Measurements from ENCODE around the gene PCDHB15. TPM values are rescaled to one million over a fixed set of nuclear protein-coding genes. Genes with fewer than 3 reads are reported as not detected.
"Not testable (repeated sequence)": the region's sequence is repeated elsewhere in the genome, so short reads cannot be mapped to it uniquely, and the experiment has no call there.

PCDHB15 gene
- polyA plus RNA-seq, 12 donors, result 5.8 to 12.3 (median 6.8) TPM; not detected in 1

DNA sequence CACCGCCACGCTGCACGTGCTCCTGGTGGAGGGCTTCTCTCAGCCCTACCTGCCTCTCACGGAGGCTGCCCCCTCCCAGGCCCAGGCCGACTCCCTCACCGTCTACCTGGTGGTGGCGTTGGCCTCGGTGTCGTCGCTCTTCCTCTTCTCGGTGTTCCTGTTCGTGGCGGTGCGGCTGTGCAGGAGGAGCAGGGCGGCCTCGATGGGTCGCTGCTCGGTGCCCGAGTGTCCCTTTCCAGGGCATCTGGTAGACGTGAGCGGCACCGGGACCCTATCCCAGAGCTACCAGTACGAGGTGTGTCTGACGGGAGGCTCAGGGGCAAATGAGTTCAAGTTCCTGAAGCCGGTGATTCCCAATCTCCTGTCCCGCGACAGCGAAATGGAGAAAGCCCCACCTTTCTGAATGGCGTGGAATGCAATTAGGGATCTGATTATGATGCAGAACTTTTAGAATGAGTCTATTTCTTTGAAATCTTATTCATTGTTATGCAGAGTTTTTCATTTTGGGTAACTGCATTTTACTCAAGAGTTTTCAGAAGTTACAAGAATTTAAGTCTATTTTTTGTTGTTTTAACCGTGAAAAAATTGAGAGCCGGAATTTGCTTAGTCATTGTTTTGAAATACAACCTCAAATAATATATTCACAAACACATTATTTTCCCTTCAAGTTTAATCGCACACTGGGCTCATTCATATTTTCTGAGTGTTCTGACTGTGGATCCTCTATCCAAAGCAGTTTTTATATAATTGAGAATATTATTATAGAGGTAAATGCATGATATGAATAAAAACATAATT lies 8.5 kb upstream of the PCDHB15 start:
- DNase-seq, result no peak

DNA sequence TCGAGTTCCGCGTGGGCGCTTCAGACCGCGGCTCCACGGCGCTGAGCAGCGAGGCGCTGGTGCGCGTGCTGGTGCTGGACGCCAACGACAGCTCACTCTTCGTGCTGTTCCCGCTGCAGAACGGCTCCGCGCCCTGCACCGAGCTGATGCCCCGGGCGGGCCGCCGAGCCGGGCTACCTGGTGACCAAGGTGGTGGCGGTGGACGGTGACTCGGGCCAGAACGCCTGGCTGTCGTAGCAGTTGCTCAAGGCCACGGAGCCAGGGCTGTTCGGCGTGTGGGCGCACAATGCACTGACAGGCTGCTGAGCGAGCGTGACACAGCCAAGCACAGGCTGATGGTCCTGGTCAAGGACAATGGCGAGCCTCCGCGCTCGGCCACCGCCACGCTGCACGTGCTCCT lies 3.7 kb upstream of the PCDHB15 start:
- no peak for DNase-seq

DNA sequence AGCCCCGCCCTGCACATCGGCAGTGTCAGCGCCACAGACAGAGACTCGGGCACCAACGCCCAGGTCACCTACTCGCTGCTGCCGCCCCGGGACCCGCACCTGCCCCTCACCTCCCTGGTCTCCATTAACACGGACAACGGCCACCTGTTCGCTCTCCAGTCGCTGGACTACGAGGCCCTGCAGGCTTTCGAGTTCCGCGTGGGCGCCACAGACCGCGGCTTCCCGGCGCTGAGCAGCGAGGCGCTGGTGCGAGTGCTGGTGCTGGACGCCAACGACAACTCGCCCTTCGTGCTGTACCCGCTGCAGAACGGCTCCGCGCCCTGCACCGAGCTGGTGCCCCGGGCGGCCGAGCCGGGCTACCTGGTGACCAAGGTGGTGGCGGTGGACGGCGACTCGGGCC lies 1.8 kb downstream of the PCDHB15 start:
- not testable (repeated sequence) for DNase-seq

DNA sequence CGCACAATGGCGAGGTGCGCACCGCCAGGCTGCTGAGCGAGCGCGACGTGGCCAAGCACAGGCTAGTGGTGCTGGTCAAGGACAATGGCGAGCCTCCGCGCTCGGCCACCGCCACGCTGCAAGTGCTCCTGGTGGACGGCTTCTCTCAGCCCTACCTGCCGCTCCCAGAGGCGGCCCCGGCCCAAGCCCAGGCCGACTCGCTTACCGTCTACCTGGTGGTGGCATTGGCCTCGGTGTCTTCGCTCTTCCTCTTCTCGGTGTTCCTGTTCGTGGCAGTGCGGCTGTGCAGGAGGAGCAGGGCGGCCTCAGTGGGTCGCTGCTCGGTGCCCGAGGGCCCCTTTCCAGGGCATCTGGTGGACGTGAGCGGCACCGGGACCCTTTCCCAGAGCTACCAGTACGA lies 2.2 kb downstream of the PCDHB15 start:
- not testable (repeated sequence) for DNase-seq

DNA sequence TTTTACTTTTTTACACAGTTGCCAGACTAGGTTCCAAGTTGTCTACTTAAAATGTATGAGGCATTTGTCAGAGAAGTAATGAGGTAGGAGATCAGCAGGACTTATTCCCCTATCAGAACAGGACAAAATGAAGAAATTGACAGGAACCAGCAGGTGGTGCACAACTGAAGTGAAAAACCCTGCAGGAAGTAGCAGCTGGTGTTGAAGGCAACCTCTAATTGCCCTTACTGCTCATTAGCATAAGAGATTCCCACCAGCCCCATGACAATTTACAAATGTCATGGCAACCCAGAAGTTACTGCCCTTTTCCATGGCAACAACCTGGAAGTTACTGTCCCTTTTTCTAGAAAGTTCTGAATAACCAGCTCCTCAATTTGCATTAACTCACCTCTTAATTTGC lies 5.4 kb downstream of the PCDHB15 start:
- DNase-seq, result no peak

DNA sequence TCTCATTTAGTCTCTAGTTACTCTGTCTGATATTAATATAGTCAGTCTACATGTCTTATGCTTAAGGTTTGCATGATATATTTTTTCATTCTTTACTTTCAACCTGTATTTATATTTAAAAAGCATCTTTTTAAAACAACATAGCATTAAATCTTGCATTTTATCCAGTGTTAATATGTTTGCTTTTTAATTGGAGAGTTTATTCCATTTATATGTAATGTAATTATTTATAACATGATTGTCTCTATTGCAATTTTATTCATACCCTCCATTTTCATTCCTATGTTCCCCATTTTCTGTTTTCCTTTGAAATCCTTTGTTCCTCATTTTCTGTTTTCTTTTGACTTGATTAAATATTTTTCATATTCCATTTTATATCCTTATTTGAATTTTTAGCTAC lies 13.3 kb downstream of the PCDHB15 start:
- no peak for DNase-seq

DNA sequence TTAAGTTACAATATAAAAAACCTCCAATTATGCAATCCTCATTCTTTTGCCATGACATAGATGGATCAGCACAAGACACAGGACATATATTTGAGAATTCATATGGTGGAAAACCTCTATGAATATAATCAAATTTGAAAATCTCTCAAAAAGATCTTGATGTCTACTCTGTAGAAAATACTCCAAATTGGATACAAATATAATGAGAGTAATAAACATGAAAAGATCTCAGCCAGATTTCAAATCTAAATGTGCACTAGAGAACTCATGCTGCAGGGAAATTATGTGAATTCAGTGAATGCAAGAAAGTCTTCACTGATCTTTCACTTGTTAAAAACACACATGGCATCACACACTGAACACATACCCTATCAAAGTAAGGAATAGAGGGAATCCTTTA lies 13.8 kb downstream of the PCDHB15 start:
- no peak for DNase-seq

DNA sequence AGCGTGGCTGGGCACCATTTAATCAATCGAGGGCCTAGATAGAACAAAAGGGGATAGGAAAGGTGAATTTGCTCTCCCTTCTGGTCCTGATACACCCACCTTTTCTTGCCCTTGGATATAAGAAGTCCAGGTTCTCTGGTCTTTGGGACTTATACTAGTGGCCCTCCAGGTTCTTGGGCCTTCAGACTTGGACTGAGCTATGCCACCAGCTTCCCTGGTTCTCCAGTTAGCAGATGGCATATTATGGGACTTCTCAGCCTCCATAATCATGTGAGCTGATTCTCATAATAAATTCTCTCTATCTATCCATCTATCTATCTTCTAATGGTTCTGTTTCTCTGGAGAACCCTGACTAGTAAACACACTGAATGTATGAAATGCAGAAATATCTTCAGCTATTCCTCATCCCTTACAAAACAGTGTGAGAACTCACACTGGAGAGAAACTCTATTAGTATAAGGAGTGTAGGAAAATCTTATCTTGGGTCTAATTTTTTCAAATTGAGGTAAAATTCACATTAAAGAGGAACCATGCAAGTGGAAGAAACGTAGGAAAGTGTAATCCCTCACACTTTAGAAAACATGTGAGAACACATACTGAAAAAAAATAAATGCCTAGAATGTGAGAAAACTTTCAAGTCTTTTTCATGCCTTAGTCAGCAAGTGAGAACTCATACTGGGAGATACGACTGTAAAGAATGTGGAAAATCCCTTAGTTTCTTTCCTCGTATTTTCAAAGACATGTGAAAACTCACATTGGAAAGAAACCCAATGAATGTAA lies 15.5 kb downstream of the PCDHB15 start:
- no peak for DNase-seq

DNA sequence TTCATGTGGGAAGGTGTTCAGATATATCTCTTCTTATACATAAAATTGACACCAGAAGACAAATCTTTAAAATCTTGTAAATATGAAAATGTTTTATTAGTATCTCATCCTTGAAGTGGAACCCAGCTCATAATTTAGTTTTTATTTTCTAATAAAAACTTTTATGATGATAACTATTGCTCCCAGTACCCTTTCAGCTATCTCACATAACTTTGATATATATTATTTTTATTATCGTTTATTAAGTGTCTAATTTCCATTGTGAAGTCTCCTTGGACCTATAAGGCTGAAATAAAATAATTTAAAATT lies 16.0 kb downstream of the PCDHB15 start:
- no peak for DNase-seq

DNA sequence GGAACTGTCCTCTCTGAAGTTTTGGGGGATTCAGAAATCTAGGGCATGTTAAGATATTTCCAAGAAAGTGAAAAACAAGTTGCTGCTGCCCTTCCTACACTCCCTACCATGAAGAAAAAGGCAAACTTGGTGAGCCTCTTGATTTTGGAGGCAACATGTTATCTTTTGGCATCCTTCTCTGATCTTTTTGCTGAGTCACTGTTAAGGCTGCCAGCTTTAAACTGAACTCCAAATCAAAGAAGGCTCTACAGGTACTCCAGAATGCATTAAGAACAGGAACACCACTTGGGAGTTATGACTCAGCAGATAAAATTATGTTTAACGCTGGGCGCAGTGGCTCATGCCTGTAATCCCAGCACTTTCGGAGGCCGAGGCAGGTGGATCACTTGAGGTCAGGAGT lies 24.0 kb downstream of the PCDHB15 start:
- no peak for DNase-seq

DNA sequence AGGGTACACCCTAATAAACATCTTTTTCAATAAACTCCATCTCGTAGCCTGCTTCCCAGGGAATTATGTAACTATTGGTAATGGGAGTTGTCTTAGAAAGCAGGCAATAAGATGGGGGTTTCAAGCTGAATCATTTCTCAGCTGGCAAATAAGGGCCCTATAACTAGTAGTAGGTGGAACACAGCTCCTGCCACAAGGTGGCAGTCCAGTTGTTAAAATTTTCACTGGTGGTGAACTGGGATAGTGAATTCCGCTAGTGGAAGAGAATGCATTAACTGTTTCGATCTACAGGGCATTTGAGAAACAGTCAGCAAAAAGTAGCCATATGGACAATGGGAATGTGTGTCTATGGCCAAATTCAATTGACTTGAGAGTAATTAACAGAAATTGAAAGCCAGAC lies 27.7 kb downstream of the PCDHB15 start:
- no peak for DNase-seq

DNA sequence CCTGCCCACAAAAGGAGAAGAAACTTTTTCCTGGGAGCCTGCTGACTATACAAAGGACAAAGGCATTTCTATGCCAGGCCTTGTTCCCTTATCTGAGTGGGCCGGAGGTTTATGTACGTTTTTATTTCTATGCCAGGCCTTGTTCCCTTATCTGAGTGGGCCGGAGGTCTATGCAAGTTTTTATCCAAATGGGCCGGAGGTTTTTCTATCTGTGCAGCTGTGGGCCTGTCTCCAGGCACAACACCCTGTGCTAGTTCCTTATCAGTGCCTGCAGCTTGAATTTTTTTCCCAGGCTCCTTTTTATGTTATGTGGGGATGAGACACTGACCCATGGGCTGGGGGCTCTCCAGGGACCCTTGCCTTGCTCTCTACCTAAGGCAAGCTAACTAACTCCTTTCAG lies 53.2 kb downstream of the PCDHB15 start:
- DNase-seq, result no peak

Other genes starting within 250 kb of the PCDHB15 start
- gene PCDHB1, start 194.0 kb upstream of the PCDHB15 start, polyA plus RNA-seq (ENCODE audit: insufficient read length in 12 of 12), result under 1 TPM in 10 of 12 donors, not detected in 2; 0.05 to 0.23 (median 0.11) TPM
- gene PCDHB2, start 150.8 kb upstream of the PCDHB15 start, polyA plus RNA-seq (ENCODE audit: insufficient read length in 12 of 12), result 1 to 10 TPM in 11 of 12 donors, not detected in 1; 2.9 to 5.8 (median 4.2) TPM
- gene PCDHB3, start 144.9 kb upstream of the PCDHB15 start, polyA plus RNA-seq (ENCODE audit: insufficient read length in 12 of 12), result 1 to 10 TPM in 10 of 12 donors, not detected in 2; 1.4 to 2.4 (median 2.1) TPM
- 1 to 10 TPM in 10 of 12 donors, not detected in 2; 2.6 to 4.6 (median 3.2) TPM for gene PCDHB4, start 123.6 kb upstream of the PCDHB15 start, polyA plus RNA-seq (ENCODE audit: insufficient read length in 12 of 12)
- gene PCDHB5, start 110.2 kb upstream of the PCDHB15 start, polyA plus RNA-seq (ENCODE audit: insufficient read length in 12 of 12), result 1 to 10 TPM in 11 of 12 donors, not detected in 1; 3.1 to 5.1 (median 3.9) TPM
- 1 to 10 TPM in 11 of 12 donors, not detected in 1; 1.6 to 3.8 (median 1.9) TPM for gene PCDHB6, start 95.3 kb upstream of the PCDHB15 start, polyA plus RNA-seq (ENCODE audit: insufficient read length in 12 of 12)
- 1 to 10 TPM in 11 of 12 donors, not detected in 1; 1.8 to 3.3 (median 2.4) TPM for gene PCDHB7, start 72.8 kb upstream of the PCDHB15 start, polyA plus RNA-seq (ENCODE audit: insufficient read length in 12 of 12)
- 1 to 10 TPM in 6 of 12 donors, under 1 TPM in 4, not detected in 2; 0.44 to 1.6 (median 1.2) TPM for gene PCDHB8, start 67.6 kb upstream of the PCDHB15 start, polyA plus RNA-seq (ENCODE audit: insufficient read length in 12 of 12)
- gene PCDHB16, start 63.0 kb upstream of the PCDHB15 start, polyA plus RNA-seq (ENCODE audit: insufficient read length in 12 of 12), result 1 to 10 TPM in 11 of 12 donors, not detected in 1; 2.8 to 6.3 (median 3.9) TPM
- gene PCDHB9, start 58.2 kb upstream of the PCDHB15 start, polyA plus RNA-seq (ENCODE audit: insufficient read length in 12 of 12), result 1 to 10 TPM in 10 of 12 donors, not detected in 2; 1.4 to 4.6 (median 2.3) TPM
- 1 to 10 TPM in 10 of 12 donors, not detected in 2; 3.2 to 5.7 (median 4.8) TPM for gene PCDHB10, start 53.0 kb upstream of the PCDHB15 start, polyA plus RNA-seq (ENCODE audit: insufficient read length in 12 of 12)
- gene PCDHB11, start 45.8 kb upstream of the PCDHB15 start, polyA plus RNA-seq (ENCODE audit: insufficient read length in 12 of 12), result 1 to 10 TPM in 11 of 12 donors, not detected in 1; 1.6 to 3.4 (median 2.5) TPM
- 1 to 10 TPM in 11 of 12 donors, not detected in 1; 1.9 to 3.8 (median 2.8) TPM for gene PCDHB12, start 36.7 kb upstream of the PCDHB15 start, polyA plus RNA-seq (ENCODE audit: insufficient read length in 12 of 12)
- 1 to 10 TPM in 11 of 12 donors, not detected in 1; 2.2 to 4.3 (median 3.0) TPM for gene PCDHB13, start 31.5 kb upstream of the PCDHB15 start, polyA plus RNA-seq (ENCODE audit: insufficient read length in 12 of 12)
- 1 to 10 TPM in 11 of 12 donors, not detected in 1; 5.4 to 9.6 (median 7.0) TPM for gene PCDHB14, start 22.1 kb upstream of the PCDHB15 start, polyA plus RNA-seq (ENCODE audit: insufficient read length in 12 of 12)
- gene SLC25A2, start 58.7 kb downstream of the PCDHB15 start, polyA plus RNA-seq (ENCODE audit: insufficient read length in 12 of 12), result not detected
- gene TAF7, start 75.4 kb downstream of the PCDHB15 start, polyA plus RNA-seq (ENCODE audit: insufficient read length in 12 of 12), result 100 to 1,000 TPM in 2 of 12 donors, 10 to 100 TPM in 9, not detected in 1; 77.9 to 106 (median 91.7) TPM
- gene PCDHGA1, start 85.1 kb downstream of the PCDHB15 start, polyA plus RNA-seq (ENCODE audit: insufficient read length in 12 of 12), result under 1 TPM in 10 of 12 donors, not detected in 2; 0.44 to 0.86 (median 0.56) TPM
- 1 to 10 TPM in 11 of 12 donors, not detected in 1; 1.6 to 5.9 (median 2.5) TPM for gene PCDHGA2, start 93.4 kb downstream of the PCDHB15 start, polyA plus RNA-seq (ENCODE audit: insufficient read length in 12 of 12)
- gene PCDHGA3, start 98.4 kb downstream of the PCDHB15 start, polyA plus RNA-seq (ENCODE audit: insufficient read length in 12 of 12), result 1 to 10 TPM in 10 of 12 donors, not detected in 2; 1.2 to 1.8 (median 1.4) TPM
- 1 to 10 TPM in 1 of 12 donors, under 1 TPM in 9, not detected in 2; 0.32 to 1.0 (median 0.65) TPM for gene PCDHGB1, start 104.7 kb downstream of the PCDHB15 start, polyA plus RNA-seq (ENCODE audit: insufficient read length in 12 of 12)
- gene PCDHGA4, start 109.6 kb downstream of the PCDHB15 start, polyA plus RNA-seq (ENCODE audit: insufficient read length in 12 of 12), result 1 to 10 TPM in 9 of 12 donors, under 1 TPM in 1, not detected in 2; 0.93 to 1.9 (median 1.5) TPM
- 1 to 10 TPM in 10 of 12 donors, not detected in 2; 1.8 to 3.0 (median 2.1) TPM for gene PCDHGB2, start 114.6 kb downstream of the PCDHB15 start, polyA plus RNA-seq (ENCODE audit: insufficient read length in 12 of 12)
- gene PCDHGA5, start 118.8 kb downstream of the PCDHB15 start, polyA plus RNA-seq (ENCODE audit: insufficient read length in 12 of 12), result 1 to 10 TPM in 10 of 12 donors, not detected in 2; 2.1 to 3.4 (median 2.7) TPM
- 1 to 10 TPM in 8 of 12 donors, under 1 TPM in 2, not detected in 2; 0.94 to 2.0 (median 1.3) TPM for gene PCDHGB3, start 124.8 kb downstream of the PCDHB15 start, polyA plus RNA-seq (ENCODE audit: insufficient read length in 12 of 12)
- gene PCDHGA6, start 128.5 kb downstream of the PCDHB15 start, polyA plus RNA-seq (ENCODE audit: insufficient read length in 12 of 12), result 1 to 10 TPM in 10 of 12 donors, not detected in 2; 2.5 to 5.4 (median 3.5) TPM
- 1 to 10 TPM in 10 of 12 donors, not detected in 2; 1.1 to 2.0 (median 1.6) TPM for gene PCDHGA7, start 137.3 kb downstream of the PCDHB15 start, polyA plus RNA-seq (ENCODE audit: insufficient read length in 12 of 12)
- 1 to 10 TPM in 11 of 12 donors, not detected in 1; 1.9 to 3.5 (median 2.3) TPM for gene PCDHGB4, start 142.3 kb downstream of the PCDHB15 start, polyA plus RNA-seq (ENCODE audit: insufficient read length in 12 of 12)
- 1 to 10 TPM in 1 of 12 donors, under 1 TPM in 9, not detected in 2; 0.34 to 1.1 (median 0.66) TPM for gene PCDHGA8, start 147.2 kb downstream of the PCDHB15 start, polyA plus RNA-seq (ENCODE audit: insufficient read length in 12 of 12)
- gene PCDHGB5, start 152.6 kb downstream of the PCDHB15 start, polyA plus RNA-seq (ENCODE audit: insufficient read length in 12 of 12), result 1 to 10 TPM in 11 of 12 donors, not detected in 1; 2.7 to 7.7 (median 4.0) TPM
- gene PCDHGA9, start 157.4 kb downstream of the PCDHB15 start, polyA plus RNA-seq (ENCODE audit: insufficient read length in 12 of 12), result 1 to 10 TPM in 11 of 12 donors, not detected in 1; 2.8 to 5.2 (median 4.2) TPM
- 1 to 10 TPM in 11 of 12 donors, not detected in 1; 2.8 to 7.7 (median 4.3) TPM for gene PCDHGB6, start 162.6 kb downstream of the PCDHB15 start, polyA plus RNA-seq (ENCODE audit: insufficient read length in 12 of 12)
- gene PCDHGA10, start 167.6 kb downstream of the PCDHB15 start, polyA plus RNA-seq (ENCODE audit: insufficient read length in 12 of 12), result 1 to 10 TPM in 11 of 12 donors, not detected in 1; 1.3 to 3.4 (median 1.8) TPM
- gene PCDHGB7, start 172.3 kb downstream of the PCDHB15 start, polyA plus RNA-seq (ENCODE audit: insufficient read length in 12 of 12), result 10 to 100 TPM in 3 of 12 donors, 1 to 10 TPM in 8, not detected in 1; 6.5 to 14.7 (median 8.6) TPM
- gene PCDHGA11, start 175.7 kb downstream of the PCDHB15 start, polyA plus RNA-seq (ENCODE audit: insufficient read length in 12 of 12), result 1 to 10 TPM in 10 of 12 donors, not detected in 2; 2.6 to 5.1 (median 3.4) TPM
- gene PCDHGA12, start 185.1 kb downstream of the PCDHB15 start, polyA plus RNA-seq (ENCODE audit: insufficient read length in 12 of 12), result 1 to 10 TPM in 10 of 12 donors, not detected in 2; 1.2 to 4.6 (median 2.1) TPM
- 100 to 1,000 TPM in 7 of 12 donors, 10 to 100 TPM in 4, not detected in 1; 86.1 to 193 (median 119) TPM for gene PCDHGC3, start 230.6 kb downstream of the PCDHB15 start, polyA plus RNA-seq (ENCODE audit: insufficient read length in 12 of 12)
- 1 to 10 TPM in 9 of 12 donors, under 1 TPM in 1, not detected in 2; 0.93 to 2.7 (median 1.7) TPM for gene PCDHGC4, start 239.6 kb downstream of the PCDHB15 start, polyA plus RNA-seq (ENCODE audit: insufficient read length in 12 of 12)
- gene PCDHGC5, start 243.7 kb downstream of the PCDHB15 start, polyA plus RNA-seq (ENCODE audit: insufficient read length in 12 of 12), result 1 to 10 TPM in 2 of 12 donors, under 1 TPM in 8, not detected in 2; 0.19 to 1.3 (median 0.71) TPM

Data from muscle of arm (tissue), 12 donors.